Stimulated activated naive B cell treated with anti-CD40 and anti-IgM and Interleukin-4, amounts not matched to agents 10 μg/mL and 1 μg/mL and 100 μg/mL, for 72 hours (primary cell): ENCODE results near the gene PGAP6.
"Not testable (repeated sequence)": the region's sequence is repeated elsewhere in the genome, so short reads cannot be mapped to it uniquely, and the experiment has no call there.

ENCODE experiments used
- ATAC-seq, 2 donors: fragments of 150-1000 bp; cut with Tn5 transposase; replicated peaks; 2 replicates each; pipeline ENCODE4 v1.10.0; 2021; ENCODE audit warnings: moderate library complexity in 1 of 2
- DNase-seq: peaks from one replicate; pipeline ENCODE4 v3.0.0; 2021
- H3K27ac Mint-ChIP-seq: one replicate; pipeline ENCODE4 v1.8.0; 2022; ENCODE audit warnings: mild to moderate bottlenecking, mixed read lengths
- H3K27me3 Mint-ChIP-seq, 2 donors: one replicate each; pipeline ENCODE4 v1.8.0; 2022; ENCODE audit warnings: mixed read lengths in 2 of 2
- H3K36me3 Mint-ChIP-seq, 2 donors: one replicate each; pipeline ENCODE4 v1.8.0; 2022; ENCODE audit warnings: mixed read lengths in 2 of 2, mild to moderate bottlenecking in 1 of 2
- H3K4me1 Mint-ChIP-seq, 2 donors: one replicate each; pipeline ENCODE4 v1.8.0; 2022; ENCODE audit warnings: mixed read lengths in 2 of 2, mild to moderate bottlenecking in 1 of 2
- H3K4me3 Mint-ChIP-seq, 2 donors: one replicate each; pipeline ENCODE4 v1.8.0; 2022; ENCODE audit warnings: mild to moderate bottlenecking in 2 of 2, mixed read lengths in 2 of 2, moderate library complexity in 1 of 2
- H3K9me3 Mint-ChIP-seq, 2 donors: one replicate each; pipeline ENCODE4 v1.8.0; 2022; ENCODE audit warnings: mixed read lengths in 2 of 2, mild to moderate bottlenecking in 1 of 2

Gene PGAP6

GRCh38 chr16:359871-360697, 21.7 kb downstream of the PGAP6 start:
- ATAC-seq = no peak
- peaks cover 14 to 18% of the 10 kb centered on the region in 2 donors for H3K27me3 Mint-ChIP-seq
- no peak overlapping the region for H3K27ac Mint-ChIP-seq
- H3K4me1 Mint-ChIP-seq = peaks cover 8 to 16% of the 10 kb centered on the region in 2 donors
- H3K4me3 Mint-ChIP-seq = no peak overlapping the region
- H3K36me3 Mint-ChIP-seq = peaks cover 0 to 3% of the 10 kb centered on the region in 2 donors
- DNase-seq = no peak
- no peaks in the 10 kb centered on the region for H3K9me3 Mint-ChIP-seq

- no peak overlapping the region for H3K4me3 Mint-ChIP-seq
- no peaks in the 10 kb centered on the region for H3K36me3 Mint-ChIP-seq
- DNase-seq = no peak
- peaks cover 14 to 18% of the 10 kb centered on the region in 2 donors for H3K27me3 Mint-ChIP-seq
- peaks cover 8 to 18% of the 10 kb centered on the region in 2 donors for H3K4me1 Mint-ChIP-seq
- ATAC-seq = no peak
- H3K27ac Mint-ChIP-seq = no peak overlapping the region
- H3K9me3 Mint-ChIP-seq = no peaks in the 10 kb centered on the region
These were observed 22.6 kb downstream of the PGAP6 start for GRCh38 chr16:359067-359763.

DNA sequence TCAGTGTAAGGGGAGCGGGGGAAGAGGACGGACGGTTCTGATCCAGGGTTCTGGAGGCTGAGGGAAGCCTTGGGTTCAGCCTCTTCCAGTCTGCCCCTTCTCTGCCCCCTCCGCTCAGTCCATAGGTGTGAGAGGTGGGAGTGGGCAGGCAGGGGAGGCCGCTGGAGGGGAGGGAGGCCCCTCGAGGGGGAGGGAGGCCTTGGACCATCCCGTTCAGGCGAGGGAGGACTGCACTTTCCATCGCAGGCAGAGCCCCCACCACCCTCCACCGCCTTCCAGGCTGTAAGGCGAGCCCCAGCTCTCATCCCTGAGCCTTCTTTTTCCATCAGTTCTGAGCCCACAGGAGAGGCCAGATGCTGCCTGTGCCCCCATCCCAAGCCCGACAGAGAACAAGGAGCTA, 25.0 kb downstream of the PGAP6 start:
- Mint-ChIP-seq H3K27ac (no peak overlapping the region), H3K27me3 (peaks cover 0 to 1% of the 10 kb centered on the region in 2 donors)

GRCh38 chr16:354971-355461, 26.8 kb downstream of the PGAP6 start:
- Mint-ChIP-seq H3K9me3 (no peaks in the 10 kb centered on the region), H3K4me1 (peaks cover 2 to 15% of the 10 kb centered on the region in 2 donors), H3K4me3 (no peak overlapping the region), H3K27me3 (no peaks in the 10 kb centered on the region), H3K36me3 (peaks cover 3 to 7% of the 10 kb centered on the region in 2 donors), H3K27ac (no peak overlapping the region)
- DNase-seq (no peak), ATAC-seq (no peak)

More for the DNA sequence above, 25.0 kb downstream of the PGAP6 start:
- no peak for DNase-seq
- no peaks in the 10 kb centered on the region for H3K9me3 Mint-ChIP-seq
- H3K4me3 Mint-ChIP-seq = no peak overlapping the region
- H3K4me1 Mint-ChIP-seq = peaks cover 3 to 8% of the 10 kb centered on the region in 2 donors
- no peak for ATAC-seq
- no peaks in the 10 kb centered on the region for H3K36me3 Mint-ChIP-seq

GRCh38 chr16:354291-354881, 27.4 kb downstream of the PGAP6 start:
- peaks cover 3 to 7% of the 10 kb centered on the region in 2 donors for H3K36me3 Mint-ChIP-seq
- DNase-seq = no peak

GRCh38 chr16:353404-354290, 28.1 kb downstream of the PGAP6 start:
- Mint-ChIP-seq H3K4me1 (peaks cover 10 to 29% of the 10 kb centered on the region in 2 donors), H3K36me3 (peaks cover 3 to 10% of the 10 kb centered on the region in 2 donors), H3K27me3 (no peaks in the 10 kb centered on the region), H3K4me3 (peak overlapping the region; percentile 17 to 50), H3K9me3 (no peaks in the 10 kb centered on the region), H3K27ac (no peak overlapping the region)
- no peak for DNase-seq
- ATAC-seq = no peak

More at GRCh38 chr16:354291-354881, 27.4 kb downstream of the PGAP6 start:
- H3K27me3 Mint-ChIP-seq = no peaks in the 10 kb centered on the region
- H3K4me1 Mint-ChIP-seq = peaks cover 5 to 21% of the 10 kb centered on the region in 2 donors
- no peak for ATAC-seq
- peak overlapping the region; percentile 17 to 50 for H3K4me3 Mint-ChIP-seq
- H3K9me3 Mint-ChIP-seq = no peaks in the 10 kb centered on the region
- H3K27ac Mint-ChIP-seq = no peak overlapping the region

DNA sequence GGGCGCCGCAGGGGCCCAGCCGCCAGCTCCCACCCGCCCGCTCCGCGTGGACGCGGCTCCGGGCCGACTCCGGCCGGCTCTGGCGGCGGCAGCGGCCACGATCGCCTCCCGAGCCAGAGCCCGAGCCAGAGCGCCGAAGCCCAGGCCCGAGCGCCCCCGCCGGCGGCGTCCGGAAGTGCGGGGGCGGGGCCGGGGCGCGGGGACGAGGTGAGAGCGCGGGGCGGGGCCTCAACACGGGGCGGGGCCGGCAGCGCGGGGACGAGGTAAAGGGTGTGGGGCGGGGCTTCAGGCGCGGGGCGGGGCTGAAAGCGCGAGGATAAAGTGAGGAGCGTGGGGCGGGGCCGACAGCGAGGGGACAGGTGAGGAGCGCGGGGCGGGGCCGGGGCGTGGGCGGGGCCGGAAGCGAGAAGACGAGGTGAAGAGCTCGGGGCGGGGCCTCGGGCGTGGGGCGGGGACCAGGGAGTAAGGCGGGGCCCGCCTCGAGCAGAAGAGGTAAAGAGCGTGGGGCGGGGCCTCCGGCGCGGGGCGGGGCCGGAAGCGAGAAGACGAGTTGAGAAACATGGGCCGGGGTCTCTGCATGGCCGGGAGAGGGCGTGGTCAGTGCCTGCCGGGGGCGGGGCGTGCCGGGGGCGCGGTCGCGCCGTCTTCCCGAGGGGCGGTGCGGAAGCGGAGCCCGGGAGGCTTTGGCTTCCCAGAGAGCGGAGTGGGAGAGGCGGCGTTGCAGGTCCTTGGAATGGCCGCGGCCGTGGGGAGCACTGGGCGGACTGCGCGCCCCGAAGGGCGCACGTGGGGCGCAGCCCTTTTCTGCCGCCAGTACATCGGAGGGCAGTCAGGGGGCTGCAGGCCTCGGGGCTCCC, 29.0 kb downstream of the PGAP6 start, which contains the start of gene AXIN1:
Gene AXIN1 (minus strand): TSS at position 177 of the 857 bp plus-strand sequence. CDS start 5,698 bp downstream, outside the sequence.
- Mint-ChIP-seq H3K4me3 (peak within 1 kb of the TSS; percentile 82 to 84), H3K27ac (peak within 1 kb of the TSS; percentile 84), H3K4me1 (peaks cover 15 to 37% of the 10 kb centered on the region in 2 donors), H3K9me3 (no peaks in the 10 kb centered on the region), H3K27me3 (no peaks in the 10 kb centered on the region), H3K36me3 (peaks cover 5 to 10% of the 10 kb centered on the region in 2 donors)
- peak; percentile 75 to 82 for ATAC-seq
- DNase-seq = peak; percentile 97

DNA sequence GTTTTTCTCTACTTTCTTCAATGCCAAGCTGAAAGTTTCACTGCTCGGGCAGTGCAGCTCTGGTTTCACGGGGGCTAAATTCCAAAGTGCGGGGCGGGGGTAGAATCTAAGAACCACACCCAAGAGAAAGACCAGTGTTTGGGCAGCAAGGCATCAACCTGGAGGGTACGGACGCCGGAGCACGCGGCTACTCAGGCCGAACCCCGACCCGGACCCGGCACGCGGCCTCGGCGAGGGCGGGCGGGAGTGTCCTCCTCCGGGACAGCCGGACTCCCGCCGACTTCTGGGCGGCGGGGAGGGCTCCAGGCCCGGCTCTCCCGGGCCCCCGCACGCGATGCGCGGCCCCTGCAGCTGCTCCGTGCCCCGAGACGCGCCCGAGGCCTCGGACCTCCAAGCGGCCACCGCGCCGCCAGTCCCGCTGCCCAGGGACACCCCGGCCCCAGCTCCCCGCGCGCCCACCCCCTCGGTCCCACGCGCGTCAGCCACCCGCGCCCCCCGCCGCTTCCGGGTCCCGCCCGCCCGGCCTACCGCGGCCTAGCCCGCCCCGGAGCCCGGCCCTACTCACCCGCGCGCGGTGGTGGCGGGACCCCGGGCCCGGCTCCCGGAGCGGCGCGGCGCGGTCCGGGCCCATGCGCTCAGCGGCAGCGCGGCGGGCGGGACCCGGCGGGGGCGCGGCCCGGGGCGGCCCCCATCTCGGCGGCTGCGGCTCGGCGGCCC, 29.8 kb downstream of the PGAP6 start:
- Mint-ChIP-seq H3K4me3 (peak overlapping the region; percentile 82 to 84), H3K9me3 (no peaks in the 10 kb centered on the region), H3K4me1 (peaks cover 22 to 46% of the 10 kb centered on the region in 2 donors), H3K27ac (peak overlapping the region; percentile 84), H3K27me3 (no peaks in the 10 kb centered on the region), H3K36me3 (peaks cover 11 to 18% of the 10 kb centered on the region in 2 donors)
- ATAC-seq = peak; percentile 37 to 38
- DNase-seq = no peak

DNA sequence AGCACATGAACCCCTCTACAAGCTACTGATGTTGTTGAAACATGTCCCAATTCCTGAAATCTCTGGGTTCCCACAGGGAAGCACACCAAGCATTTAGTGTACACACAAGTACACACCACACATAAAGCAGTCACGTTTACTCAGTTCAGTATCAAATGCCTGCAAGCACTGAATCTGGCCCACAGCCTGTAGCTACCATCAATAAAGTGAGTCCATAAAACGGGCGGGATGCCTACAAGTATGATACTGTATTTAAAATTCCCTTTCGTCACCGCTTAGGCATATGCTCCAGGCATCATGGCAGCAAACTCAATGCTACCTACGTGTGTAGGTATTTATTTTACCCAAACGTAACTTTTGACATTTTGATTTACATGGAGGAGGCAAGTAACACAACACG, 31.6 kb downstream of the PGAP6 start:
- peaks cover 17 to 32% of the 10 kb centered on the region in 2 donors for H3K36me3 Mint-ChIP-seq
- DNase-seq = no peak
- no peak overlapping the region for H3K27ac Mint-ChIP-seq
- no peak for ATAC-seq
- no peaks in the 10 kb centered on the region for H3K27me3 Mint-ChIP-seq
- no peaks in the 10 kb centered on the region for H3K9me3 Mint-ChIP-seq
- peak overlapping the region in 1 of 2 donors; percentile 82 for H3K4me3 Mint-ChIP-seq
- peaks cover 24 to 58% of the 10 kb centered on the region in 2 donors for H3K4me1 Mint-ChIP-seq

DNA sequence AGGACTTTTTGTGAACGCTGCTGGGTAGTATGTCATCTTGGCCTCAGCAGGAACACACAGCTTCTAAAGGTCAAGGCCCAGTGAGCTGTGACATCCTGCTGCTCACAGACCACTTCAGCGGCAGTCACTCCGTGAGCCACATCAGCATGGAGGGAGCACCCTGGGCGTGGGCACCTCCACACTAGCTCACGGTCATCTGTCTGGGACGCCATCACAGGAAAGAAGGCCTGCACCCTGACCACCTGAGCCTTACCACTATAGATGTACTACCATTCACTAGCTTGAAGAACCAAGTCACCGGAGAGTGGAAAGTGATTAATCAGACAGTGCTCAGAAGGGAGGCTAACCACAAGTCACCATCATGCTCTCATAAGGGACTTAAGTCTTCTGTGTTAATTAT, 32.6 kb downstream of the PGAP6 start:
- peak; percentile 48 to 57 for ATAC-seq

GRCh38 chr16:348495-348894, 33.3 kb downstream of the PGAP6 start:
- not testable (repeated sequence) for H3K9me3 Mint-ChIP-seq, ATAC-seq, H3K27me3 Mint-ChIP-seq, H3K27ac Mint-ChIP-seq, DNase-seq
- Mint-ChIP-seq H3K36me3 (peaks cover 29 to 44% of the 10 kb centered on the region in 2 donors), H3K4me3 (peak overlapping the region; percentile 19 to 57), H3K4me1 (peaks cover 25 to 57% of the 10 kb centered on the region in 2 donors)

More for the DNA sequence above, 32.6 kb downstream of the PGAP6 start:
- H3K36me3 Mint-ChIP-seq = peaks cover 26 to 40% of the 10 kb centered on the region in 2 donors
- H3K27me3 Mint-ChIP-seq = no peaks in the 10 kb centered on the region
- DNase-seq = no peak
- peak overlapping the region; percentile 93 for H3K27ac Mint-ChIP-seq
- H3K9me3 Mint-ChIP-seq = no peaks in the 10 kb centered on the region
- peaks cover 25 to 62% of the 10 kb centered on the region in 2 donors for H3K4me1 Mint-ChIP-seq
- H3K4me3 Mint-ChIP-seq = peak overlapping the region; percentile 72 to 73

DNA sequence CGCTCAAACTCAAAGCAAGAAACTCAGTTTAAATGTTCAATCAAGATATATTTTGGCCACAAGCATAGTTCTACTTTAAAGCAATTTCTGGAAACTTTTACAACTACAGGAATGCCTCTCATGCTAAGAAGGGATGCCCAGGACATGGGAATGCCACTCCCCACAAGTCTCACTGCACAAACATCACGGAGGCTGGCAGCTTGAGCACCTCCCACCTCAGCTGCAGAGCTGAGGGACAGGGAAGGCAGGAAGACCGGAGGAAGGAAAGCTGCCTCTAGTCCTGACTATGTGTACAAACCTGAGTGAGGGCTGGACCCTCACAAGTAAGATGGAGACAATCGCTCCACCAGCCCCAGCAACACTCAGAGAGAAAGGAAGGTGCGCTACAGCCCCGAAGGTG, 34.6 kb downstream of the PGAP6 start:
- peaks cover 39 to 56% of the 10 kb centered on the region in 2 donors for H3K36me3 Mint-ChIP-seq
- H3K27me3 Mint-ChIP-seq = no peaks in the 10 kb centered on the region
- no peak overlapping the region for H3K4me3 Mint-ChIP-seq
- H3K27ac Mint-ChIP-seq = peak overlapping the region; percentile 73
- ATAC-seq = no peak
- no peak for DNase-seq
- no peaks in the 10 kb centered on the region for H3K9me3 Mint-ChIP-seq
- H3K4me1 Mint-ChIP-seq = peaks cover 29 to 69% of the 10 kb centered on the region in 2 donors
